ENCODE measurements around the gene ENTHD1.

ENTHD1 gene

DNA sequence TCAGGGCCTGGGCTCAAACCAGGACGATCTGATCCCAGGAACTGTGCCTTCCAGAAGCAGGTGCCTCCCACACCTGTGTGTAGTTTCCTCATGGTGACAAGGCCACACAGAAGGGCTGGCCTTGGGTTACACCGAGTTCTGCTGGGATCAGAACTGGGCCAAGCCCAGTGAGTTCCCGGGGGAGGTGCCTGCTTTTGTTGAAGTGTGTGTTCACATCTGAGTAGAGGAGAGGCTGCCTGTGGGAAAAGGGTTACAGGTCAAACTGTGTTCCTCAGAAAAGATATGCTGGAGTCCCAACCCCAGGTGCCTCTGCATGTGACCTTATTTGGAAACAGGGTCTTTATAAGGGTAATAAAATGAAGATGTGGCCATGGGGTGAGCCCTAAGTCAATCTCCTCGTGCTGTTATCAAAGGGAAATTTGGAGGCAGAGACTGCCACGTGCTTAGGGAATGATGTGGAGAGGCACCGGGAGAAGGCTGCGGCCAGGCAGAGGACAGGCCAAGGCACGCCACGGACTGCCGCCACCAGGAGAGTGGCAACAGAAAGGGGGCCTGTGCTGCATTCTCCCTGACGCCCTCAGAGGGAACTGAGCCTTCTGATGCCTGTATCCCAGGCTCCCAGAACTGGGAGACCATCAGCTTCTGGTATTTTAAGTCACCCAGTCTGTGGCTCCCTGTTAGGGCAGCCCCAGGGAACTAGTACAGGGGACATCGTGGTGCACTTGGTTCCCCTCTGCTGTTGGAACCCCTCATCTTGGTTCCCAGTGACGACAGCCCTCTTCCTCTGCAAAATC lies 164.2 kb downstream of the ENTHD1 start:
- no peak for DNase-seq

DNA sequence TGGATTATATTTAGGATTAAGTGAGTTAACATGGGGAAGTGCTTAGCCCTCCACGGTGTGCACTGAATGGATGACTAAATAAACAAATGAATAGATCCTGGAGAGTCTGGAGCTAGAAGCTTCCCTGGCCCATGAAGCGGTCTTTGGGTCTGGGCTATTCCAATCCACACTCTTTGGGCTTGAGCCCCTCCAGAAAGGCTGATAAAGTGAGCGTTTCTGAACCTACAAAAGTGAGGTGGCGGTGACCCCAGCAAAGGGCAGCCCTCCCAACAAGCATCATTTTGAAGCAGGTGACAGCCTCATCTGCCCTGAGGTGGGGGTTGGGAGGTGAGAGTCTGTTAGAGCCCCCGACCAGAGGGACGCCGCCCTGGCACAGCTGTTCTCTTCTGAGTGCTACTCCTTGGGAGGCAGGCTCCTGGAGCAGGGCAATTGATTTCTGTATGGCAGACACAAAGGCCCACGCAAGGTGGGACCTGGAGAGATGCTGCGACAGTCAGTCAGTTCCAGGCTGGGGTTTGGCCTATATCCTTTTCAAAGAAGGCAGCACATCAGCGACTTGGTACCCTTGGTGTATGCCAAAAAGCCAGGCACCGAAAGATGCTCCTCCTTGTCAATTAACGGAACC lies 165.2 kb downstream of the ENTHD1 start:
- no peak for DNase-seq

DNA sequence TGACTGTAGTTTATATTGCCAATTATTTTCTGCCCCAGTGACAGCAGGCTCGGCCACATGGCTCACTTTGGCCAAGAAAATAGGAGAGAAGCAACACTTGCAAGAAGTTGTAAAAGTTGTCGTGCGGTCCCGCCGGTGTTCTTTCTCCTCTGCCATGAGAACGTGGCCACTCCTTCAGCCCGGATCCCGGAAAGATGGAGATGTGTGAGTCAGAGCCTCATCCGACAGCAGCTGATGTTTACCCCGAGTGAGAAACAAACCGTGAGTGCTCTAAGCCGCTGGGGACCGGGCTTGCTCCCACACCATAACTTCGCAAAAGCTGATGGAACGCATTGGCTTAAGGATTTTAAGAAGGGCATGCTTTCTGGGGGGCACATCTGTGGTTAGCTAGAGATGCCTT lies 166.0 kb downstream of the ENTHD1 start:
- no peak for DNase-seq

DNA sequence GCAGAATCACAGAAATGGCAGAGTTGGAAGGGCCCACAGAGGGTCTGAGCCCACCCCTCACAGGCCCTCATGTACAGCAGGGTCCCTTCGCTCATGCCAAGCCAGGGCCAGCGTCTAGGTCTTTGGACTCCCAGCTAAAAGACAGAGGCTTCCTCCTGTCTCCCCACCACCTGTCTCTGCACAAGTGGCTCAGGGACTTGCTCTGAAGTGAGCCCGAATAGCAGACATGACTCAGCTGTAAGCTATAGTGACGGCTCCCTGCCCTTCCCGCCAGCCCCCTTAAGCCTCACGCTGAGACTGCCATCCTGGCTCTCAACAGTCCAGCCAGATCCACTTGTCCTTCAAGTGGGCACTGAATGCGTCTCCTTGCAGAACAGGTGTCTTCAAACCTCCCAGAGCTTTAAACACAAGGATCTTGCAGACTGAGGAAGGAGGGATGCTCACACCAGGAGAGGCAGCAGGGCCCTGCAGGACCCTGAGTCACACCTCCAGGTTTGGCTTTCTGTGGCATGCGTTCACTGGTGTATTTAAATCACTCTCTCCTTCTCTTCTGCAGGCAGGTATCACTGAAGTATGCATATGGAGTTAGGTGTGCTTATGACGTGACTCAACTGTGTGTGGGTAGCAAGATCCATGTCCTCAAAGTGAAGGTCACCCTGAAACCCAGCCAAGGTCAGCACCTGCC lies 168.1 kb downstream of the ENTHD1 start:
- no peak for DNase-seq

DNA sequence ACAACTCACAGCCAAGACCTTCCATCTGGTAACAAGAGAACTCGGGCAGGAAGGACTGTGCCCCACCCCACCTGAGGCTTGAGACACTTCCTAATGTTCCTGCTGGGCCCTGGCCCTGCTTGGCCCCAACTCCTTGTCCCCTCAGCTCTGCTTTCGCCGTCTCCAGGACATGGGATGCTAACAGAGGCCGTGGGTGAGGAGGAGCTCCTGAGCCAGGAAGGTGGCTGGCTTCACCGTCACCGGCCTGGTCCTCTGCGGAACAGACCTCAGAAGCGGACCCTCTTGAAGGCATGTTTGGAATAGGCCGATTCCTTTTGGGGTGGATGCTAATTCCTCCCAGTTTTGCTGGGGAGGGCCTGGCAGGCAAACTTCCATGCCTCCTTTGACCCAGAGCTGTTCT lies 168.7 kb downstream of the ENTHD1 start:
- DNase-seq, result peak; percentile 1

- DNase-seq, result no peak
Measured at GRCh38 chr22:39724390-39724789, 169.2 kb downstream of the ENTHD1 start.

DNA sequence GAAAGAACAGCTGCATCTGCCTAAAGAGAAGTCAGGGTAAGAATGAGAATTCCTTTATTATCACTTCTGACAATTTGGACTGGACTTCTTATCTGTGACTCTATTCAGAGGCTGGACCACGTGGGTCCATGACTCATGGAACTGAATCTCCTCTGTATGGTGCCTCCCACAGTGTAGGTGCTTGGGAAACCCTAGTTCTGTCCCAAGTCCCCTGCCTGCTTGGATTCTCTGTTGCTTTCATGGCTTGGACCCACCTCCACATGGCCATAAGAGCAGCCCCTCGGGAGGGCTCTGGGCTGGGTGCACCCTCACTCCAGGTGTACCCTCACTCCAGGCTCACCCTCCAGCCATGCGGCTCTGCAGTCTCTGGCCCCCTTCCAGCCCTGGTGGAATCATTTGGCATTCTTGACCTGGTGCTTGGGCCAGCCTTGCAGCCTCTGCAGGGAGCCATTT lies 169.6 kb downstream of the ENTHD1 start:
- DNase-seq, result peak; percentile 15

GRCh38 chr22:39723463-39723862 lies 170.1 kb downstream of the ENTHD1 start:
- DNase-seq, result peak; percentile 1

DNA sequence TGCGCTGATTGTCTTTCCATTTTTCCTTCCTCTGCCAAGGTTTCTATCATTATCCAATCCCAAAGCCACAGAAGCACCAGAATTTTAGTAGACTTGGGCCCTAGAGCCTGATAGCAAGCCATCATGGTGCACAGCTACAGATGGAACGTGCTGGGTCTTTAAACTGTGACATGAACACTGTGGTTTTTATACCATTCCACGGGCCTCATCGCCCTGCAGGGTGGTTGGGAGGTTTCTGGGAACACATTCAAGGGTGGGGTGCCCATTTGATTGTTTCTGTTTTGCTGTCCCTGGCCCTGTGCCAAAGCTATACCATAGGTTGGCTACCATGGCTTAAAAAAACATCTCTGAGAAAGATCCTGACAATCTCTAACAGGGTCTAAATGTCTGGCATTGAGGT lies 171.1 kb downstream of the ENTHD1 start:
- DNase-seq, result no peak

GRCh38 chr22:39722032-39722325 lies 171.6 kb downstream of the ENTHD1 start:
- peak; percentile 1 for DNase-seq

DNA sequence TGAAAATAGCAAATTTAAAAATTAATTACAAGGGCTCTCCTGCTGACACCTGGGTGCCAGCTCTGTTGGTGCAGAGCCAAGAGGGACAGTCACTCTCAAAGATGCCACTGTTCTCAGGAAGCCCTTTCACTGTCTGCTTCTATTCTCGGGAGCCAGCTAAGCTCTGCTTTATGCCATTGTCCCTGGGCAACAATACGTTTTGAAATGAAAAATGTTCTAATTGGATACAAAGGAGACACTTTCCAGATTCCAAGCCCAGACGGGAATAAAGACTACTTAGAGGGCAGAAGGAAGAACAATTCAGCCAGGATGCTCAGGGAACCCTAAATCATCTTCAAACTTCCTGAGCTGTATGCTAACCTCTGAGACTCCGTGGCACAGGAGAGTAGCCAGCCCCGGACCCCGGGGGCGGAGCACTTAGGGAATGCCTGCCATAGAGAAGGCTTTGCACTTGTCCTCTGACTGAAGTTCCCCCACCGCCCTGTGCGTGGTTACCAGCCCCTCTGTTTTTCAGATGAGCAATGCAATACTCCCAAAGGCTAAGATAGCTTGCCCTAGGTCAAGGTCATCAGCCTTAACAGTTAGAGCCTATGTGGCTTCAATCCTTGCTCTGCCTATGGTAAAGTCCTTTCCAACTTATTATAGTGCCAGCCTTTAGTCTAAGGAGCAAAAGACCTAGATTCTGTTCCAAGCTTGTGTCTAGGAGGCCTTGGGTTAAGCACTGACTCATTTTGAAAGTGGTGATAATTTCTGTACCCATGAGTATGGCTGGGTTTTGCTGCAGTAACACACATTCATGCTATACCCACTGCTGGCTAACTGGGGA lies 172.1 kb downstream of the ENTHD1 start:
- DNase-seq, result peak; percentile 13

DNA sequence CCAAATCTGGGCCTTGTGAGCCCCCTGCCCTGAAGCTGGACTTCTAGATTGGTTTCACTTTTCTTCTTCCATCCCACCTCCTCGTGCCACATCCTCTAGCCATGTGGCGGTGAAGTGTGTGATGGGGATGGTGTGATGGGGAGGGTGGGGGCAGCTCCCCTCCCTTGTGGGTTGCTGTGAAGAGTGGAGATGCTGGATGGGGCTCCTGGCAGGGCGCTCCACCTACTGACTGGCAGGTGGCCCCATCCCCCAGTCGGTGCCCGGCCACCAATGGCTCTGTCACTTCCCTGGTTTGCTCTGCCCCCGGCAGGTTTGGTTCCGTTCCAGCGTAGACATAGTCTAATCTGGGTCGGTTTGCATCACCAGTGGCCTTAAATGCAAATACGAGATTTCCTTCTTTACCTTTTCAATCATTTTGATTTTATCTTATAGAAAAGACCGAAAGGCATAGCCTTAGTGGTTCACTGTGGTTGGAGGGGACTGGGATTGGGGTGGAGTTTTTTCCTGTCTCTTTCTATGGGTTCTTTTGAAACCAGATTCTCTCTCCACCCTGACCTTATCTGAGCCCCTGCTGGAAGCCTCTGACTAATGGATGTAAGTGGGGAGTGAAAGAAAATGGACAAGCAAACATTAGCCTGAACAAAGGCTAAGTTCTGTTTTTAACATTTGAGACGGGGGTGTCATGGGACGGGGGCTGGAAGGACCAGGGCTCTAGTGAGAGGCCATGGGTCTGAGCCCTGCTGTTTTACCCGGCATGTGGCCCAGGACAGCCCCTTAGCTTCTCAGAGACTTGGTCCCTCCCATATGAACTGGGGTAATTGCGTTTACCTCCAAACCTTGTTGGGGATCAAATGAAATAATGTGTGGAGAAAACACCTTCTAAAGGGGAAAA lies 173.8 kb downstream of the ENTHD1 start:
- DNase-seq, result peak; percentile 15

- DNase-seq, result peak; percentile 6
Measured at GRCh38 chr22:39718921-39719475, 174.6 kb downstream of the ENTHD1 start.

DNA sequence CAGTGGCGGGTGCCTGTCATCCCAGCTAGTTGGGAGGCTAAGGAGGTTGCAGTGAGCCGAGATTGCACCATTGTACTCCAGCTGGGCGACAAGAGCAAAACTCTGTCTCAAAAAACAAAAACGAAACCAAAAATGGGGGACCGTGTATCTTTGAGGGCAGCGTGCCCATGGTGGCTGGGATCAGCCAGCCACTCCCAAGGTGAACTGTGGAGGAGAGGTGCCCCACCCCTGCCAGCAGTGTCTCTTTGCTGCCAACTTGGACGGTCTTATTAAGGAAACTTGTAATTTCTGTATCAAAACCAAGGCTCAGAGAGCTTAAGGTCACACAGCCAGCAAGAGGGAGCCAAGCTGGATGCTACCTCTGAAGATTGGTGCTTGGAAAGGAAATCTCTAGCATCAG lies 175.4 kb downstream of the ENTHD1 start:
- no peak for DNase-seq

- DNase-seq, result peak; percentile 1
Measured at GRCh38 chr22:39717099-39717498, 176.5 kb downstream of the ENTHD1 start.

GRCh38 chr22:39716534-39716933 lies 177.0 kb downstream of the ENTHD1 start:
- DNase-seq, result peak; percentile 10

GRCh38 chr22:39715778-39716495 lies 177.6 kb downstream of the ENTHD1 start:
- peak; percentile 7 for DNase-seq

DNA sequence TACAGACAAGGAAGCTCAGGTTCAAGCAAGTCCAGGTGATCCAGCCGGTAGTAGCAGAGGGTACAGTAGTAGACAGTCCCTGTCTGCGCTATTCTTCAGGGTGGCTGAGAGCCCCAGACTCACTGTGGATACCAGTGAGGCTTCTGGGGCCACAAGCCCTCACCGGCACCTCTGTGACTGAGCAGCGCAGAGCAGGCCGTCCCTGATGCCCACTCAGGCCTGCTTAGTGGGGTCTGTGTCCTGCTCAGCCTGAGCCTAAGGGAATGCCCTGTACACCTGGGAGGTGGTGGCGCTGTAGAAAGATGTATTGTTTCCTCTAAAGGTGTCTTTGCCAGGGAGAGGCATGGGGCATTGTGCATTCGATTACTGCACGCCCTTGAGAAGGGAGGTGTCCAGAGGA lies 179.2 kb downstream of the ENTHD1 start:
- DNase-seq, result no peak

DNA sequence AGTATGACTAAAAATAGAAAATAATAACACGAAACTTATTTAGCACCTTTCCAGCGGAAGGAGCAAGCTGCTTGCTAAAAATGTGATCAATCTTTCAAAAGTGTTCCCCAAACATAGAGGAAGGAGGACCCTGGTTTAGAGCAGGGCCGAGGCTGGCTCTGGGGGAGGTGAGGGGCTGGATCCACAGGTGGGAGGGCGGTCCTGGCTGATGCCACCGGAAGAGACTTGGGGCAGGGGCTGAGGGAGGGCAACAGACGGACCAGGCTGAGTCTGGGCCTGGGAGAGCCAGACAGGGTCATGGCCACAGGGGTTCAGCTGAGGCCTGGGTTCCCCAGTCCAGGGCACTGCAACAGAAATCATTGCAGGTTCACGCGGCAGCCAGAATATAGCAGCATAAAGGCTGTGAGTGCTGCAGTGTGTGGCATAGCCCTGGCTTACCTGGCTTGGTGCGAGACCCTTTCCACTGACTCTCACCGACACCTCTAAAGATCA lies 179.7 kb downstream of the ENTHD1 start:
- DNase-seq, result no peak

DNA sequence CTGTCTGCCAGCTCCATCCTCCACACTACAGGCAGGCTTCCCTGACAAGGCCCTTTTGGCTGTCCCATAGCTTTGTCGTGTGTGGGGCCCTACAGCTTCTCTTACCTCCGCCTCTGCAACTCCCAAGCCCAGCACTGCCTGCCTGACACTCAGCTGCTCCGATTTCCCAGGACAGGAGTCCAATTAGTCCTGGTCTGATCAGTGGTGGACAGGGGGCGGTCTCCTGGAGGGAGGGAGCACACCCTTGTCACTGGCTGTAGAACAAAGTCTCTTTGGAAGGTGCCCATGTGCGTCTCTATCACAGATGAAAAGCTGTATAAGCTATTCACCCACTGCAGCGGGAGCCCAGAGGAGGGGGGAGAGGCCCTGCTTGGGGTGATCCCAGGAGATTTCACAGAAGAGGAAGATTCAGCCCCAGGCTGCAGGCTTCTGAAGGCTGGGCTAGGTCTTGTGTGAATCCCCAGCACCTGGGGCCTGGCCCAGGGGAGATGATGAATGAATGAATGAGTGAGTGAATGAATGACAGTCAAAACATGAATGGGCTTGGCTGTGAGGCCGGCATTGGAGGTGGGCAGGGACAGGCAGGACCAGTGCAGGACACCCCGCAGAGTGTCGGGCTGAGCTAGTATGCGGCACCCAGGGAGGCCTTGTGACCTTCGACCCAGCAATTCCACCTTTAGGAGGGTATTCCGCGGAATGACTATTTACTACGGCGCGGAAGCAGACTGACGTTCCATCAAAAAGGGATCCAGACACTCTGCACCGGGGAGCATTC lies 180.6 kb downstream of the ENTHD1 start:
- DNase-seq, result no peak
